C4-2B (cell line): ENCODE results near the gene UBR1.

Source experiments
- CTCF ChIP-seq: fragments of 450-650 bp; conservative IDR thresholded peaks from 2 replicates; pipeline ENCODE4 v1.5.1; 2017; ENCODE audit warnings: mild to moderate bottlenecking
- ZFX ChIP-seq: fragments of 450-650 bp; IDR thresholded peaks from 2 replicates; pipeline ENCODE4 v1.6.1; 2017

GRCh38 chr15:42937143-42937542 lies 168.7 kb downstream of the UBR1 start:
- TF ChIP-seq CTCF (no peak), ZFX (no peak)
